Type B pancreatic cell (in vitro differentiated cells): Measurements from ENCODE around the gene DAZAP1. TPM values are rescaled to one million over a fixed set of nuclear protein-coding genes. Genes with fewer than 3 reads are reported as not detected.
A peak's percentile ranks its signal among the peaks of the same experiment; 100 is the strongest.
"Not testable (repeated sequence)": the region's sequence is repeated elsewhere in the genome, so short reads cannot be mapped to it uniquely, and the experiment has no call there.

Experiments used
- DNase-seq: peaks from one replicate; pipeline ENCODE4 v3.0.0; 2021; ENCODE audit warnings: mixed read lengths; ENCODE audit not compliant: unreplicated experiment; ENCODE audit errors: extremely low spot score
- H3K27ac Mint-ChIP-seq: 2 replicates; pipeline ENCODE4 v1.8.0; 2021; ENCODE audit warnings: mild to moderate bottlenecking, mixed read lengths
- H3K27me3 Mint-ChIP-seq: 2 replicates; pipeline ENCODE4 v1.8.0; 2021; ENCODE audit warnings: mixed read lengths
- H3K36me3 Mint-ChIP-seq: 2 replicates; pipeline ENCODE4 v1.8.0; 2021; ENCODE audit warnings: mixed read lengths
- H3K4me1 Mint-ChIP-seq: one replicate; pipeline ENCODE4 v1.8.0; 2021; ENCODE audit warnings: mixed read lengths; ENCODE audit not compliant: unreplicated experiment
- H3K4me3 Mint-ChIP-seq: 2 replicates; pipeline ENCODE4 v1.8.0; 2021; ENCODE audit warnings: mild to moderate bottlenecking, mixed read lengths
- H3K9me3 Mint-ChIP-seq: 2 replicates; pipeline ENCODE4 v1.8.0; 2021; ENCODE audit warnings: mixed read lengths
- total RNA-seq: library from RNA; stranded (reverse); gene quantifications from 2 replicates; pipeline ENCODE4 v1.2.1, GENCODE V29; 2021; ENCODE audit warnings: low replicate concordance
- TF ChIP-seq, protein P1 (sequence below): fragments of 200-600 bp; sonication (generic); conservative IDR thresholded peaks from 2 replicates; pipeline ENCODE4 v1.5.0; 2021; ENCODE audit warnings: antibody characterized with exemption, mild to moderate bottlenecking

The DAZAP1 gene
- total RNA-seq, 1 donor from 2014 or later: 124 TPM

DNA sequence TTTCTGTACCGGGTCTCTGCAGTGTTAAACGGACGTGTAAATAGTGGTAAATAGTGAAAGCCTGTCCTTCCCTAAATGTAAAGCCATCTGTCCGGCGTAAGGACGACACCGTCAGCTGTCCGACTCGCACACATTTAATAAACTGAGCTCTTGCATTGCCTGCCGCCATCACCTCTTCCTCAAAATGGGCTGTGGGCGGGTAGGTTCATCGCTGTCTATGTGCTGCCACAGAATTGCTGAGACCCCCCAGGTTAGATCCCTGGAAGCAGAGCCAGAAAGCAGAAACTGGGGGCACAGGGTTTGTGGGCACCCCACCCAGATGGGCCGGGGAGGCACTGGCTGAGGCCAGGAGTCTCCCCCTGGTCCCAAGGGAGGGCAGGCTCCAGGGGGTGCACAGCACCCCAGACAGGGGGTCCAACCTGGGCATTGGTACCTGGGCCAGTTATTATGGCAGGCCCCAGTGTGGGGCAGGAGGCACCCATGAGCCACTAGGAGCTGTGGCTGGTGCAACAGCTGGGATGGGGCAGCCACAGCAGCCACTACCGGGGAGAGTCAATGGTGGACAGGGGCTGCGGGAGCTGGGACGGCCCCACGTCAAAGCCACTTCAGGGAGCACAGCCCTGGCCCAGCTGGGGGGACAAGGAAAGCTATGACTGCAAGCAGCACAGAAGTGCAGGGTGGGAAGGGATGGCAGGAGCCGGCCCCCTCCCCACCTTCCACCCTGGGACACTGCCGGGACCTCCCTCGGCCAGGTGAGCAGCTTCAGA, 65.9 kb downstream of the DAZAP1 start:
- Mint-ChIP-seq H3K36me3 (no peaks in the 10 kb centered on the region), H3K9me3 (no peaks in the 10 kb centered on the region), H3K27me3 (peaks cover 26% of the 10 kb centered on the region), H3K4me3 (peak overlapping the region; percentile 18), H3K27ac (no peak overlapping the region), H3K4me1 (no peaks in the 10 kb centered on the region)
- DNase-seq: no peak
- TF ChIP-seq, protein P1, sequence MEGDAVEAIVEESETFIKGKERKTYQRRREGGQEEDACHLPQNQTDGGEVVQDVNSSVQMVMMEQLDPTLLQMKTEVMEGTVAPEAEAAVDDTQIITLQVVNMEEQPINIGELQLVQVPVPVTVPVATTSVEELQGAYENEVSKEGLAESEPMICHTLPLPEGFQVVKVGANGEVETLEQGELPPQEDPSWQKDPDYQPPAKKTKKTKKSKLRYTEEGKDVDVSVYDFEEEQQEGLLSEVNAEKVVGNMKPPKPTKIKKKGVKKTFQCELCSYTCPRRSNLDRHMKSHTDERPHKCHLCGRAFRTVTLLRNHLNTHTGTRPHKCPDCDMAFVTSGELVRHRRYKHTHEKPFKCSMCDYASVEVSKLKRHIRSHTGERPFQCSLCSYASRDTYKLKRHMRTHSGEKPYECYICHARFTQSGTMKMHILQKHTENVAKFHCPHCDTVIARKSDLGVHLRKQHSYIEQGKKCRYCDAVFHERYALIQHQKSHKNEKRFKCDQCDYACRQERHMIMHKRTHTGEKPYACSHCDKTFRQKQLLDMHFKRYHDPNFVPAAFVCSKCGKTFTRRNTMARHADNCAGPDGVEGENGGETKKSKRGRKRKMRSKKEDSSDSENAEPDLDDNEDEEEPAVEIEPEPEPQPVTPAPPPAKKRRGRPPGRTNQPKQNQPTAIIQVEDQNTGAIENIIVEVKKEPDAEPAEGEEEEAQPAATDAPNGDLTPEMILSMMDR: no peak

DNA sequence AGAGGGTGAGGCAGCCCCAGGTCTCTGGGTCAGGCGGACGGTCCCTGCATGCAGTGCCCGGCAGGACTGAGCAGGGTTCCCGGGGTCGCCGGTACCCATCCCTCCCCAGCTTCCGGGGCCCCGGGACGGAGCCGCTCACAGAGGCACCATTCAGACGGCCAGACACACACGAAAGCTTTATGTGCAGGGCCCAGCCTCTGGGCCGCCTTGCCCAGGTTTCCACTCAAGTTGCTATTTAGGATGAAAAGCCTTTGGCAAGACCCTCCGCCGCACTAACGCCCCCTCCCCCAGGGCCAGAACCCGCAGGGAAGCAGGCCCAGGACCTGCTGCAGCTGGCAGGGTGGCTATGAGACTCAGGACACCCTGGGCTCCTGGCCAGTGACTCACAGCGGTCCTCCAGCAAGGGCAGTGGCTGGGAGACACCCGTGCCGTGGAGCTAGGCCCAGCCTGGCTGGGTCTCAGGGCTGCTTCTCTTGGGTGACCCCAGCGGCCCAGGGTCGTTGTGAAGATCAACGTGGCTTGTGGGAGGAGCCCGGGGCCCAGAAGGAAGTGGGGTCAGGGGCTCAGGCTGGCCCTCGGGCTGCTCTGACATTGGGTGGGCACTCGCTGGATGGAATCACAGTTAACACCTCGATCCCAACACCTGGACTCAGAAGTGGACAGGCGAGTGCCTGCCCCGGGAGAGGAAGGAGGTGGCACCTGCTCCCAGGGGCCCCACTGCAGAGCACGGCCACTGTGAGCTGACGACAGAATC, 66.8 kb downstream of the DAZAP1 start:
- peaks cover 4% of the 10 kb centered on the region for H3K4me1 Mint-ChIP-seq
- peaks cover 3% of the 10 kb centered on the region for H3K36me3 Mint-ChIP-seq
- TF ChIP-seq, protein P1: no peak
- no peak for DNase-seq
- H3K27me3 Mint-ChIP-seq: peaks cover 25% of the 10 kb centered on the region
- H3K4me3 Mint-ChIP-seq: no peak overlapping the region
- no peak overlapping the region for H3K27ac Mint-ChIP-seq
- H3K9me3 Mint-ChIP-seq: no peaks in the 10 kb centered on the region

DNA sequence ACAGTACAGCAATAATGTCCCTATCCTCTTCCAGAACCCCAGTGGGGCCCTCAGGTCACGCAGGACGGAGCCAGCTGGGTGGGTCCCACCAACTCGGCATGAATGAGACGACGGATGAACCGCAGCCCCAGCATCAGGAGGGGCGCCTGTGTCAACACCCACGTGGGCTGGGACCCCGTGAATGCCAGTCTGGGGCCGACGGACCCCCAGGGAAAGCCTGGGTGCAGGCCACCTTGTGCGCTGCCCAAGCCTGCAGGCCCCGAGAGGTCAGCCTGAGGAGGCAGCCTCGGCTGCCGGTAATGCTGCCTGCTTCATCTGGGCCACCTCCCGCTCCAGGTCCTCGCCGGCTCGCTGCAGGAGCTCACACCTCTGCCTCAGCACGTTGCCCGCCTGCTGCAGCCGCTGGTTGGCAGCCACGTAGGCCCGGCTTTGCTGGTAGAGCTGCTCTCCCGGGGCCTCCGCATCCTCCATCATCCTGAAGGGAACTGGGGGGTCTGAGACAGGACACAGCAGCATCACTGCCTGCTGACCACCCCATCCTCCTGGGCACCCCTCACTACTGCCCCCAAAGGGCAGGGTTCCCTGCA, 67.5 kb downstream of the DAZAP1 start:
- DNase-seq: no peak
- peaks cover 6% of the 10 kb centered on the region for H3K4me1 Mint-ChIP-seq
- H3K4me3 Mint-ChIP-seq: no peak overlapping the region
- H3K27me3 Mint-ChIP-seq: peaks cover 25% of the 10 kb centered on the region
- H3K9me3 Mint-ChIP-seq: no peaks in the 10 kb centered on the region
- peaks cover 4% of the 10 kb centered on the region for H3K36me3 Mint-ChIP-seq
- no peak overlapping the region for H3K27ac Mint-ChIP-seq
- TF ChIP-seq, protein P1: no peak

DNA sequence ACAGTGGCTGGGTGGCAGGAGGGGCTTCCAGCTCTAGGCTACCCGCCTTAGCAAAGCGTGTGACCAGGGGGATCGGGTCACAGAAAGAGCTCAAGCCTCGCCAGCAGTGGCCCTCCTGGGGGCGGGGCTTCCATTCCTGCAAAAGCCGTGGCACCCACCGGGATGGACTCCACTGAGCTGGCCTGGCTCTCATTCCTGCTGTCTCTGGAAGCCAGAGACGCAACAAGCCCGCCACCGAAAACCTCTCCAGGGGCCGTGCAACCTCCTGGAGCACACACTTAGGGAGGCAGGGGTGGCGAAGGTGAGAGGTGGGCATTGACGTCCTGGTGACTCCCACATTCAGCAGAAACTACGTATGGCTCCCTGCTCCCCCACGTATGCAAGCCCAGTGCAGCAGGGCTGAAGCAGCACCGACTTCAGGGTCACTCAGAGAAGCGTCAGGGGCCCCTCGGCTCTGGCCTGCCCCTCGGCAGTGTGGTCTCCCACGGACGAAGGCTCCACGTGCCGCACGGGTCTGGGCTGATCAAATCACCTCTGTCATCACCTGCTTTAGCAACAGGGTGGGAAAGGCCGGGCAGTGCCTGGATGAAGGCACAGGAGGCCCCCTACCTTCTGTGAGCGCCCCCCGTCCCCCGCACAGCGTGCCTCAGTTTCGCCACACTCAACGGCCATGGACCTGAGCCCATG, 68.5 kb downstream of the DAZAP1 start:
- Mint-ChIP-seq H3K4me1 (peaks cover 6% of the 10 kb centered on the region), H3K27me3 (peaks cover 21% of the 10 kb centered on the region), H3K4me3 (no peak overlapping the region), H3K27ac (no peak overlapping the region), H3K36me3 (peaks cover 4% of the 10 kb centered on the region), H3K9me3 (no peaks in the 10 kb centered on the region)
- TF ChIP-seq, protein P1: no peak
- DNase-seq: no peak

DNA sequence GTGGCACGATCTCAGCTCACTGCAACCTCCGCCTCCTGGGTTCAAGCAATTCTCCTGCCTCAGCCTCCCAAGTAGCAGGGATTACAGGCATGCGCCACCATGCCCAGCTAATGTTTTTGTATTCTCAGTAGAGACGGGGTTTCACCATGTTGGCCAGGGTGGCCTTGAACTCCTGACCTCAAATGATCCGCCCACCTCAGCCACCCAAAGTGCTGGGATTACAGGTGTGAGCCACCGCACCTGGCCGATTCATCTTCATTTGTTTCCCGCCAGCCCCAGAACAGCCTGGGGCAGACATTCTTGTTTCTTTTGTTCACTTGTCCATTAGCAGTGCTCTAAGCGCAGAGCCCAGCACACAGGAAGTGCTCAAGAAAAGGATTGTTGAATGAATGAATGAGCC, 69.7 kb downstream of the DAZAP1 start:
- DNase-seq: not testable (repeated sequence)

More for the DNA sequence above, 69.7 kb downstream of the DAZAP1 start:
- peak overlapping the region; percentile 36 for H3K27ac Mint-ChIP-seq
- not testable (repeated sequence) for H3K9me3 Mint-ChIP-seq, H3K36me3 Mint-ChIP-seq, H3K27me3 Mint-ChIP-seq, H3K4me1 Mint-ChIP-seq
- peak overlapping the region; percentile 68 for H3K4me3 Mint-ChIP-seq
